Activated T-helper 2 cell treated with anti-CD3 and anti-CD28 coated beads, Interferon-gamma antibody, Interleukin-2, Interleukin-4, amounts not matched to agents 10 μg/mL and 5 μg/mL and 100 μg/mL, durations not matched to agents 14 hours and 24 hours and 36 hours (primary cell): ENCODE measurements around the gene AMBP. TPM values are rescaled to one million over a fixed set of nuclear protein-coding genes. Genes with fewer than 3 reads are reported as not detected.
A peak's percentile ranks its signal among the peaks of the same experiment; 100 is the strongest.
"Not testable (repeated sequence)": the region's sequence is repeated elsewhere in the genome, so short reads cannot be mapped to it uniquely, and the experiment has no call there.

Experiments
- DNase-seq: peaks from one replicate; pipeline ENCODE4 v3.0.0; 2021; ENCODE audit warnings: low spot score
- H3K27ac Mint-ChIP-seq: one replicate; pipeline ENCODE4 v1.8.0; 2021; ENCODE audit warnings: mixed read lengths
- H3K27me3 Mint-ChIP-seq: one replicate; pipeline ENCODE4 v1.8.0; 2021; ENCODE audit warnings: low read depth, mixed read lengths
- H3K36me3 Mint-ChIP-seq: one replicate; pipeline ENCODE4 v1.8.0; 2021; ENCODE audit warnings: low read depth, mixed read lengths
- H3K4me1 Mint-ChIP-seq: one replicate; pipeline ENCODE4 v1.8.0; 2021; ENCODE audit warnings: low read depth, mixed read lengths
- H3K4me3 Mint-ChIP-seq: one replicate; pipeline ENCODE4 v1.8.0; 2021; ENCODE audit warnings: low read depth, mild to moderate bottlenecking, moderate library complexity, mixed read lengths
- H3K9me3 Mint-ChIP-seq: one replicate; pipeline ENCODE4 v1.8.0; 2021; ENCODE audit warnings: mixed read lengths
- intact Hi-C: fragments of 100-400 bp; cut with micrococcal nuclease; formaldehyde crosslinking; loops from one replicate; pipeline ENCODE4 v1.15.1; 2023
- total RNA-seq: library from RNA; stranded (reverse); gene quantifications from 2 replicates; pipeline ENCODE4 v1.2.3, GENCODE V29; 2022

The AMBP gene
- total RNA-seq, 1 donor from 2014 or later, result not detected

- H3K27me3 Mint-ChIP-seq, H3K9me3 Mint-ChIP-seq, intact Hi-C loops, H3K36me3 Mint-ChIP-seq, DNase-seq, H3K4me3 Mint-ChIP-seq, H3K4me1 Mint-ChIP-seq, H3K27ac Mint-ChIP-seq: not testable (repeated sequence)
Observed at GRCh38 chr9:114043660-114044059, 34.4 kb downstream of the AMBP start.

- no peak overlapping the region for H3K4me3 Mint-ChIP-seq
- H3K27ac Mint-ChIP-seq, result no peak overlapping the region
- no peaks in the 10 kb centered on the region for H3K9me3 Mint-ChIP-seq
- intact Hi-C loops, result loop anchor here (10.0 kb wide), 1 partner anchor 235 kb away; no protein-coding TSS in a partner anchor
- peak; percentile 2 for DNase-seq
- no peaks in the 10 kb centered on the region for H3K27me3 Mint-ChIP-seq
- no peaks in the 10 kb centered on the region for H3K4me1 Mint-ChIP-seq
- no peaks in the 10 kb centered on the region for H3K36me3 Mint-ChIP-seq
Observed at GRCh38 chr9:114039484-114039883, 38.6 kb downstream of the AMBP start.

GRCh38 chr9:114038724-114039313 is 39.3 kb downstream of the AMBP start:
- intact Hi-C loops, result loop anchor here (10.0 kb wide), 1 partner anchor 234 kb away; no protein-coding TSS in a partner anchor
- H3K9me3 Mint-ChIP-seq, result no peaks in the 10 kb centered on the region
- H3K27ac Mint-ChIP-seq, result no peak overlapping the region
- H3K4me3 Mint-ChIP-seq, result no peak overlapping the region
- no peaks in the 10 kb centered on the region for H3K27me3 Mint-ChIP-seq
- H3K4me1 Mint-ChIP-seq, result no peaks in the 10 kb centered on the region
- H3K36me3 Mint-ChIP-seq, result no peaks in the 10 kb centered on the region
- peak; percentile 1 for DNase-seq

- Mint-ChIP-seq H3K27ac (no peak overlapping the region), H3K36me3 (no peaks in the 10 kb centered on the region), H3K4me1 (no peaks in the 10 kb centered on the region), H3K4me3 (no peak overlapping the region), H3K9me3 (no peaks in the 10 kb centered on the region), H3K27me3 (no peaks in the 10 kb centered on the region)
- peak; percentile 4 for DNase-seq
- intact Hi-C loops, result loop anchor here (10.0 kb wide), 1 partner anchor 233 kb away; no protein-coding TSS in a partner anchor
Observed at GRCh38 chr9:114037961-114038723, 40.0 kb downstream of the AMBP start.

- Mint-ChIP-seq H3K4me1 (no peaks in the 10 kb centered on the region), H3K4me3 (no peak overlapping the region), H3K9me3 (no peaks in the 10 kb centered on the region), H3K27me3 (no peaks in the 10 kb centered on the region), H3K27ac (no peak overlapping the region), H3K36me3 (no peaks in the 10 kb centered on the region)
- intact Hi-C loops, result loop anchor here (10.0 kb wide), 1 partner anchor 232 kb away; no protein-coding TSS in a partner anchor
- no peak for DNase-seq
Observed at GRCh38 chr9:114037249-114037648, 40.9 kb downstream of the AMBP start.

GRCh38 chr9:114035845-114036801 is 42.0 kb downstream of the AMBP start:
- Mint-ChIP-seq H3K4me1 (no peaks in the 10 kb centered on the region), H3K36me3 (no peaks in the 10 kb centered on the region), H3K4me3 (no peak overlapping the region), H3K9me3 (no peaks in the 10 kb centered on the region), H3K27me3 (no peaks in the 10 kb centered on the region), H3K27ac (no peak overlapping the region)
- no peak for DNase-seq
- intact Hi-C loops, result loop anchor here (10.0 kb wide), 1 partner anchor 231 kb away; no protein-coding TSS in a partner anchor

GRCh38 chr9:114035221-114035844 is 42.8 kb downstream of the AMBP start:
- no peak for DNase-seq
- no peak overlapping the region for H3K4me3 Mint-ChIP-seq
- H3K27ac Mint-ChIP-seq, result no peak overlapping the region
- no peaks in the 10 kb centered on the region for H3K9me3 Mint-ChIP-seq
- intact Hi-C loops, result loop anchor here (10.0 kb wide), 1 partner anchor 231 kb away; no protein-coding TSS in a partner anchor
- no peaks in the 10 kb centered on the region for H3K36me3 Mint-ChIP-seq
- no peaks in the 10 kb centered on the region for H3K27me3 Mint-ChIP-seq
- no peaks in the 10 kb centered on the region for H3K4me1 Mint-ChIP-seq

- intact Hi-C loops, result loop anchor here (10.0 kb wide), 1 partner anchor 230 kb away; no protein-coding TSS in a partner anchor
- no peaks in the 10 kb centered on the region for H3K36me3 Mint-ChIP-seq
- no peak overlapping the region for H3K4me3 Mint-ChIP-seq
- H3K9me3 Mint-ChIP-seq, result no peaks in the 10 kb centered on the region
- DNase-seq, result no peak
- H3K27me3 Mint-ChIP-seq, result no peaks in the 10 kb centered on the region
- no peak overlapping the region for H3K27ac Mint-ChIP-seq
- H3K4me1 Mint-ChIP-seq, result no peaks in the 10 kb centered on the region
Observed at GRCh38 chr9:114034661-114035062, 43.4 kb downstream of the AMBP start.

- H3K4me1 Mint-ChIP-seq, result no peaks in the 10 kb centered on the region
- no peak overlapping the region for H3K27ac Mint-ChIP-seq
- DNase-seq, result no peak
- H3K9me3 Mint-ChIP-seq, result no peaks in the 10 kb centered on the region
- no peaks in the 10 kb centered on the region for H3K27me3 Mint-ChIP-seq
- intact Hi-C loops, result loop anchor here (10.0 kb wide), 1 partner anchor 229 kb away; no protein-coding TSS in a partner anchor
- no peaks in the 10 kb centered on the region for H3K36me3 Mint-ChIP-seq
- H3K4me3 Mint-ChIP-seq, result no peak overlapping the region
Observed at GRCh38 chr9:114034196-114034595, 43.9 kb downstream of the AMBP start.

- Mint-ChIP-seq H3K27ac (no peak overlapping the region), H3K27me3 (no peaks in the 10 kb centered on the region), H3K4me1 (no peaks in the 10 kb centered on the region), H3K9me3 (no peaks in the 10 kb centered on the region), H3K36me3 (no peaks in the 10 kb centered on the region), H3K4me3 (no peak overlapping the region)
- intact Hi-C loops, result loop anchor here (10.0 kb wide), 1 partner anchor 229 kb away; no protein-coding TSS in a partner anchor
- no peak for DNase-seq
Observed at GRCh38 chr9:114033397-114034103, 44.5 kb downstream of the AMBP start.

- Mint-ChIP-seq H3K27ac (no peak overlapping the region), H3K4me1 (no peaks in the 10 kb centered on the region), H3K36me3 (no peaks in the 10 kb centered on the region), H3K4me3 (no peak overlapping the region), H3K27me3 (no peaks in the 10 kb centered on the region), H3K9me3 (no peaks in the 10 kb centered on the region)
- intact Hi-C loops, result loop anchor here (10.0 kb wide), 1 partner anchor 227 kb away; no protein-coding TSS in a partner anchor
- DNase-seq, result no peak
Observed at GRCh38 chr9:114031948-114032840, 45.9 kb downstream of the AMBP start.
